OCI-LY1 (cell line): ENCODE results near the gene NKX2-1.

ENCODE experiments used
- H2AFZ ChIP-seq: fragments of 200-600 bp; sonication (generic), shearing (Covaris generic); 2 replicates; pipeline ENCODE4 v1.6.0; 2014; ENCODE audit warnings: antibody characterized with exemption, mild to moderate bottlenecking, low read length
- H3F3A ChIP-seq: fragments of 200-600 bp; sonication (generic), shearing (Covaris generic); 2 replicates; pipeline ENCODE4 v1.6.0; 2014; ENCODE audit warnings: mild to moderate bottlenecking, antibody characterized with exemption, low read length, moderate library complexity; ENCODE audit not compliant: insufficient read depth
- H3K27ac ChIP-seq: fragments of 200-600 bp; sonication (generic); 2 replicates; pipeline ENCODE4 v1.5.1; 2014; ENCODE audit warnings: low read length, mixed run types, mild to moderate bottlenecking, low read depth; ENCODE audit not compliant: poor library complexity, severe bottlenecking
- H3K27me3 ChIP-seq: fragments of 200-600 bp; sonication (generic); 2 replicates; pipeline ENCODE4 v1.6.0; 2014; ENCODE audit warnings: antibody characterized with exemption, mild to moderate bottlenecking, low read length, moderate library complexity; ENCODE audit not compliant: insufficient read depth
- H3K36me3 ChIP-seq: fragments of 200-600 bp; sonication (generic); 2 replicates; pipeline ENCODE4 v1.6.1; 2014; ENCODE audit warnings: mild to moderate bottlenecking, antibody characterized with exemption, low read length, moderate library complexity, mixed read lengths; ENCODE audit not compliant: insufficient read depth
- H3K4me1 ChIP-seq: fragments of 200-600 bp; sonication (generic); 2 replicates; pipeline ENCODE4 v1.5.1; 2014; ENCODE audit warnings: mild to moderate bottlenecking, low read length, moderate library complexity; ENCODE audit not compliant: insufficient read depth, severe bottlenecking
- H3K4me2 ChIP-seq: fragments of 200-600 bp; sonication (generic), shearing (Covaris generic); 2 replicates; pipeline ENCODE4 v1.6.1; 2014; ENCODE audit warnings: low read length
- H3K4me3 ChIP-seq: fragments of 200-600 bp; sonication (generic); 2 replicates; pipeline ENCODE4 v1.5.1; 2014; ENCODE audit warnings: low read length, low read depth, mild to moderate bottlenecking, mixed read lengths; ENCODE audit not compliant: poor library complexity, severe bottlenecking
- H3K79me2 ChIP-seq: fragments of 200-600 bp; shearing (Covaris generic); 2 replicates; pipeline ENCODE4 v1.6.1; 2016; ENCODE audit warnings: mixed run types, low read length, mixed read lengths; ENCODE audit not compliant: insufficient read depth
- H3K9ac ChIP-seq: fragments of 200-600 bp; sonication (generic), shearing (Covaris generic); 2 replicates; pipeline ENCODE4 v1.6.1; 2014; ENCODE audit warnings: mild to moderate bottlenecking, low read length, mixed read lengths
- H3K9me2 ChIP-seq: fragments of 200-600 bp; sonication (generic), shearing (Covaris generic); 2 replicates; pipeline ENCODE4 v1.6.1; 2014; ENCODE audit warnings: low read depth, mild to moderate bottlenecking, low read length, mixed read lengths
- H3K9me3 ChIP-seq: fragments of 200-600 bp; shearing (Covaris generic); 2 replicates; pipeline ENCODE4 v1.6.1; 2014; ENCODE audit warnings: low read length, mixed read lengths
- H4K20me1 ChIP-seq: fragments of 200-600 bp; sonication (generic), shearing (Covaris generic); 2 replicates; pipeline ENCODE4 v1.6.0; 2016; ENCODE audit warnings: mild to moderate bottlenecking, low read length; ENCODE audit not compliant: insufficient read depth
- EZH2 ChIP-seq: fragments of 200-600 bp; sonication (generic), shearing (Covaris generic); IDR thresholded peaks from 2 replicates; pipeline ENCODE4 v1.8.0; 2017; ENCODE audit warnings: borderline replicate concordance, mixed run types, mild to moderate bottlenecking, antibody characterized with exemption, low read length, moderate library complexity, mixed read lengths
- TF ChIP-seq, protein P1 (sequence below): fragments of 200-600 bp; sonication (generic), shearing (Covaris generic); IDR thresholded peaks from 2 replicates; pipeline ENCODE4 v1.5.1; 2017; ENCODE audit warnings: mild to moderate bottlenecking, antibody characterized with exemption, low read length, moderate library complexity, mixed read lengths

Gene NKX2-1

DNA sequence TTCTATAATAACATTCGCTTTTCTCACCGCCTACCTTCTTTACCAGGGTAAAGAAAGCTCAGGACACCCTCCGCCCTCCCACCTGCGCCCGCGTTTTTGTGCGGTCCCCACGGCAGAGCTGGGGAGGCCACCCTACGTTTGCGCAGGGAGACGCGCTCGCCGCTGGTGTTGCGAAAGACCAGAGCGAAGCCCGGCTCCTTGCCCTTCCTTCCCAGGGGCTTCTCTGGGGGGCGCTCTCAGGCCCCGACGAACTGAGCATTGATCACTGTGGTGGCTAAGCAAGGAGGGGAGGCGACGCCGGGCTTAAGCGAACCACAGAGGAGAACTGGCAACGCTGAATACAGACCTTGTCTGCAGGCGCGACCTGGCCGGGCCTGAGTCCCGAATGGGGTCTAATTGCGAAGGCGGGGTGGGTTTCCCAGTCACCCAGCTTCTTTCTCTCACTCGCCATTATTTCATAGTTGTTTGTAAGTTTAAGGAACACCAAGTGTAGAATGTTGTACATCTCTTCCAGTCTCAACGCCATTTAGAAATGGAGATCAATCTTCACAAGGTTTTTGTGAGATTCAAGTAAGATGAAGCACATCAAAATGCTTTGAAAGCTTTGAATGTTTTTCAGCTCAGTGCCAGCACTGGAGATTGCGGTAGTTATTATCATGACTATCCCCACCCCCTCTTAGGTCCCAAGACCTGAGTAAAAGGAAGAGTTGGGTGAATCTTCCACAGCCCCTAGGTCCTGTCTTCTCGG, 1.7 kb upstream of the NKX2-1 start:
- no peaks in the 10 kb centered on the region for H3K9me3 ChIP-seq
- no peak for TF ChIP-seq EZH2
- TF ChIP-seq, protein P1, sequence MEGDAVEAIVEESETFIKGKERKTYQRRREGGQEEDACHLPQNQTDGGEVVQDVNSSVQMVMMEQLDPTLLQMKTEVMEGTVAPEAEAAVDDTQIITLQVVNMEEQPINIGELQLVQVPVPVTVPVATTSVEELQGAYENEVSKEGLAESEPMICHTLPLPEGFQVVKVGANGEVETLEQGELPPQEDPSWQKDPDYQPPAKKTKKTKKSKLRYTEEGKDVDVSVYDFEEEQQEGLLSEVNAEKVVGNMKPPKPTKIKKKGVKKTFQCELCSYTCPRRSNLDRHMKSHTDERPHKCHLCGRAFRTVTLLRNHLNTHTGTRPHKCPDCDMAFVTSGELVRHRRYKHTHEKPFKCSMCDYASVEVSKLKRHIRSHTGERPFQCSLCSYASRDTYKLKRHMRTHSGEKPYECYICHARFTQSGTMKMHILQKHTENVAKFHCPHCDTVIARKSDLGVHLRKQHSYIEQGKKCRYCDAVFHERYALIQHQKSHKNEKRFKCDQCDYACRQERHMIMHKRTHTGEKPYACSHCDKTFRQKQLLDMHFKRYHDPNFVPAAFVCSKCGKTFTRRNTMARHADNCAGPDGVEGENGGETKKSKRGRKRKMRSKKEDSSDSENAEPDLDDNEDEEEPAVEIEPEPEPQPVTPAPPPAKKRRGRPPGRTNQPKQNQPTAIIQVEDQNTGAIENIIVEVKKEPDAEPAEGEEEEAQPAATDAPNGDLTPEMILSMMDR: no peak

DNA sequence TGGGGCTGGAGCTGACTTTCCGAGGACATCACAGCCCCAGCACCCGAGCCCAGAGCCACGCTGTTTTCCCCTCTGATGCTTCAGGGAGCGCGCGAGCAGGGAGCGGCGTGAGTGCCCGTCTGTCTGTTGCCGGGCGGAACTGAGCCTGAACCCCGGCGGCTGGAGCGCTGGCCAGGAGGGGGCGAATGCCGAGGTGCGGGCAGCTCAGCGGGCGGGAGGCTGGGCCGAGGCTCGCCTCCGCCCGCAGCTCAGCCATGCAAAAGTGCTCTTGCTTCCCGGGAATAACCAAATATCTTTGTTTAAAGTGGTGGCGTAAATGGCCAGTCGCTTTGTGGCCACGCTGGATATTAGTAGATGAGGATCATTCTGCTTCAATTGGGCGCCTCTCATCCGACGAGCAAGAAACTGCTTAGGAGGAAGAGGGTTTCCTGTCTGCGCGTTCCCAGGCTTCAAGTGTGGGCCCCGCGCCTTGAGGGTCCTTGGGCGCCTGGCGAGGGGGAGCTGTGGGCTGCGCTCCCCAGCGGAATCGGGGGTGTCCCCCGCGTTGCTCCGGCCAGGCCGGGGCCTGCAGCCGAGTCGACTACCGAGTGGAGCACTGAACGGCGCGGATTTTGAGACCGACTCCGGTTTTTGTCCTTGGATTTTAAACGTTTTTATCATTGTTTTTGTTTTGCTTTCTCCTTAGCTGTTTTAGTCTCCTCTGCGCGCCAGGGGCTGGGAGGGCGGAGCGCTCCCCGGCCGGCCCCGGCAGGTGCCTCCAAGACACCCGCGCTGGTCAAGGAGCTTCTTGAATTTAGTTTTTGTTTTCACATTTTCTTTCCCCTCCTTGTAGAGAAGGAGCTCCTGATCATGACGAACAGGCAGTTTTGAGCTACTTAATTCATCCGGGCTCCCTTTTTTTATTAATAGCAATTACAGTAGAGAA, 831 bp upstream of the NKX2-1 start:
- Histone ChIP-seq H3K79me2 (no peaks in the 10 kb centered on the region), H3K9me2 (no peaks in the 10 kb centered on the region), H3K9me3 (no peaks in the 10 kb centered on the region), H3K4me1 (no peaks in the 10 kb centered on the region), H3F3A (no peaks in the 10 kb centered on the region), H3K36me3 (no peaks in the 10 kb centered on the region), H3K9ac (no peak overlapping the region), H3K27me3 (no peaks in the 10 kb centered on the region), H3K4me2 (no peak overlapping the region), H4K20me1 (no peaks in the 10 kb centered on the region), H3K27ac (no peak overlapping the region), H2AFZ (no peak overlapping the region), H3K4me3 (no peak overlapping the region)
- TF ChIP-seq, protein P1: no peak
- no peak for TF ChIP-seq EZH2

More for the DNA sequence above, 1.7 kb upstream of the NKX2-1 start:
- Histone ChIP-seq H3F3A (no peaks in the 10 kb centered on the region), H3K36me3 (no peaks in the 10 kb centered on the region), H3K4me2 (no peak overlapping the region), H3K79me2 (no peaks in the 10 kb centered on the region), H3K9ac (no peak overlapping the region), H3K27ac (no peak overlapping the region), H3K9me2 (no peaks in the 10 kb centered on the region), H2AFZ (no peak overlapping the region), H3K4me1 (no peaks in the 10 kb centered on the region), H3K4me3 (no peak overlapping the region), H3K27me3 (no peaks in the 10 kb centered on the region), H4K20me1 (no peaks in the 10 kb centered on the region)

GRCh38 chr14:36518586-36519430, 1.2 kb downstream of the NKX2-1 start:
- H3F3A ChIP-seq: no peaks in the 10 kb centered on the region
- no peaks in the 10 kb centered on the region for H3K9me2 ChIP-seq
- no peak overlapping the region for H3K27ac ChIP-seq
- no peak overlapping the region for H3K4me2 ChIP-seq
- H3K36me3 ChIP-seq: no peaks in the 10 kb centered on the region
- H3K79me2 ChIP-seq: no peaks in the 10 kb centered on the region
- no peaks in the 10 kb centered on the region for H4K20me1 ChIP-seq
- H3K4me3 ChIP-seq: no peak overlapping the region
- no peaks in the 10 kb centered on the region for H3K9me3 ChIP-seq
- no peak for TF ChIP-seq EZH2
- TF ChIP-seq, protein P1: no peak
- H3K27me3 ChIP-seq: no peaks in the 10 kb centered on the region
- H3K4me1 ChIP-seq: no peaks in the 10 kb centered on the region
- no peak overlapping the region for H2AFZ ChIP-seq
- no peak overlapping the region for H3K9ac ChIP-seq
